Large intestine (tissue), 3 donors: ENCODE results near the gene DPP6. TPM values are rescaled to one million over a fixed set of nuclear protein-coding genes. Genes with fewer than 3 reads are reported as not detected.
"Not testable (repeated sequence)": the region's sequence is repeated elsewhere in the genome, so short reads cannot be mapped to it uniquely, and the experiment has no call there.

Experiments used
- DNase-seq, 2 donors: peaks; one replicate each; pipeline versions ENCODE4 v3.0.0 to v3.0.0-alpha.2; 2013
- H3K27ac ChIP-seq: one replicate; pipeline ENCODE4 v1.5.1; 2013; ENCODE audit warnings: low read length
- H3K27me3 ChIP-seq: 2 replicates; pipeline ENCODE4 v1.6.1; 2013; ENCODE audit warnings: low read length; ENCODE audit not compliant: control insufficient read depth, insufficient read depth
- H3K36me3 ChIP-seq: 2 replicates; pipeline ENCODE4 v1.6.1; 2013; ENCODE audit warnings: low read length; ENCODE audit not compliant: control insufficient read depth, insufficient read depth
- H3K4me1 ChIP-seq: one replicate; pipeline ENCODE4 v1.6.1; 2013; ENCODE audit warnings: low read length; ENCODE audit not compliant: control insufficient read depth, insufficient read depth
- H3K4me3 ChIP-seq: one replicate; pipeline ENCODE4 v1.5.1; 2013; ENCODE audit warnings: low read length
- H3K9me3 ChIP-seq: one replicate; pipeline ENCODE4 v1.6.1; 2013; ENCODE audit warnings: mild to moderate bottlenecking, low read depth, low read length, moderate library complexity; ENCODE audit not compliant: control insufficient read depth
- WGBS: methylation state at CpG from one replicate; pipeline ENCODE4 v1.1.5; 2013; ENCODE audit warnings: low lambda C conversion rate; ENCODE audit not compliant: insufficient coverage; 5-methylcytosine and 5-hydroxymethylcytosine counted together
- polyA plus RNA-seq: library from polyadenylated mRNA; unstranded; fragments of 120-200 nt; gene quantifications from one replicate; pipeline ENCODE4 v1.2.1, GENCODE V29; 2013

The DPP6 gene
- polyA plus RNA-seq, 1 donor = 7.8 TPM

DNA sequence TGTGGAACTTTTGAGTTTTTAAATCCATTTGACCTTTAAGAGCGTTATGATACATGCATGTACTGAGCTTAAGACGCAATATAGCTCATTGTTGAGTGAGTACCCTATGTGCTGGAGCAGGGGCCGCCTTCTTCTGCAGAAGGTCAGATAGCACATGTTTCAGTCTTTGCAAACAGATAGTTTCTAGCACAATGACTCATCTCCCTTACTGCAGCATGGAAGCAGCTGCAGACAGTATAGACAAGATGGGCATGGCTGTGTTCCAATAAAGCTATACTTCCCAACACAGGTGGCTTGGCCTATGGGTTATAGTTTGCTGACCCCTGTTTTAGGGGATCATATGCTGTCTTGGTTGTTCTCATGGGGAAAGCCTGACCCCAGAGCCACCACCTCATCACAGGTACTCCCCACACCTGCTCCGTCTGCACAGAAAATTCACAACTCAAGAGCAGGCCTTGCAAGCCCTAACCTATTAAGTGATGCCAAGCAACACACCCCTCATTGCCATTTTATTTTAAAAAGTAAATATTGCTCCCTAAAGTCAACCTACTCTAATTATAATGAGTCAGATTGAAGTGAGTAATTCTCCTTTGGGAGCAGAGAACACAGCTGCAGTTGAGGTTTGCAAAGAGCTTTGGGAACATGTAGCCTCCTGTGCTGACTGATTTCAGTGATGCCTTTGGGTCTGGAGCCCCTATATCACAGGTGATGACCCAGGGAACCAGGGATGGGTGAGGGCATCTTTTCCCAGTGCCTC lies 620.6 kb downstream of the DPP6 start:
- Histone ChIP-seq H3K27me3 (no peaks in the 10 kb centered on the region), H3K9me3 (peaks cover 6% of the 10 kb centered on the region), H3K4me3 (no peak overlapping the region), H3K36me3 (no peaks in the 10 kb centered on the region), H3K27ac (no peak overlapping the region), H3K4me1 (no peaks in the 10 kb centered on the region)
- no peak for DNase-seq
- no CpG with 5 or more reads among the region's 4 CpGs for WGBS

- no peak for DNase-seq
- Histone ChIP-seq H3K36me3 (no peaks in the 10 kb centered on the region), H3K9me3 (peaks cover 5% of the 10 kb centered on the region), H3K27me3 (no peaks in the 10 kb centered on the region), H3K4me3 (no peak overlapping the region), H3K27ac (no peak overlapping the region), H3K4me1 (no peaks in the 10 kb centered on the region)
- no CpG with 5 or more reads among the region's 6 CpGs for WGBS
Measured at GRCh38 chr7:154674191-154674590, 622.0 kb downstream of the DPP6 start.

DNA sequence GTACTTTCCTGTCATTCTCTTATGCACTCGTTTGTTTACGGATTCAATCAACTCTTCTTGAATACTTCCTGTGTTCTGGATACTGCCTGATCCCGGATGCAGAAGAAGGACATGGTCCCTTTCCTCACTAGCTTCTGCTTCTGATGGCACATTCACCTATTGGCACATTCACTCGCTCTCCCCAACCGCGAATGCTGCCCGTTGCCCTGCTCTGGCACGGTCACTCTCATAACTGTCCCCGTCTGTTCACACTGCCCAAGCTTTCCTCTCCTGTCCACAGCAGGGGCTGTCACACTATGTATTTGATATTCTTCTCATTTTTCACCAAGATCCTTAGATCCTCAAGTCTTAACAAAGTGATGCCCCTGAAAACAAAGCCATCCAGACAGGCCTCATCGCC lies 623.4 kb downstream of the DPP6 start:
- H3K36me3 ChIP-seq = no peaks in the 10 kb centered on the region
- H3K9me3 ChIP-seq = peaks cover 2% of the 10 kb centered on the region
- WGBS = 86% methylated on average over 5 of the region's 10 CpGs
- no peak overlapping the region for H3K4me3 ChIP-seq
- H3K4me1 ChIP-seq = no peaks in the 10 kb centered on the region
- DNase-seq = no peak
- no peaks in the 10 kb centered on the region for H3K27me3 ChIP-seq
- H3K27ac ChIP-seq = no peak overlapping the region

DNA sequence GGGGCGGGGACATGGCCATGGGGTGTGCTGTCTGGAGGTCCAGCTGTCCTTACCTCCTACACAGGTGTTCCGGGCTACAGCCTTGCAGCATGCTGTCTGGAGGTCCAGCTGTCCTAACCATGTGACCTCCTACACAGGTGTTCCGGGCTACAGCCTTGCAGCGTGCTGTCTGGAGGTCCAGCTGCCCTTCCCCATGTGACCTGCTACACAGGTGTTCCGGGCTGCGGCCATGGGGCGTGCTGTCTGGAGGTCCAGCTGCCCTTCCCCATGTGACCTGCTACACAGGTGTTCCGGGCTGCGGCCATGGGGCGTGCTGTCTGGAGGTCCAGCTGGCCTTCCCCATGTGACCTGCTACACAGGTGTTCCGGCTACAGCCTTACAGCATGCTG lies 623.8 kb downstream of the DPP6 start:
- WGBS = no CpG with 5 or more reads among the region's 11 CpGs
- H3K9me3 ChIP-seq, H3K27ac ChIP-seq, DNase-seq, H3K36me3 ChIP-seq, H3K4me1 ChIP-seq, H3K27me3 ChIP-seq, H3K4me3 ChIP-seq: not testable (repeated sequence)

GRCh38 chr7:154676422-154677073 lies 624.4 kb downstream of the DPP6 start:
- WGBS = 46% methylated on average over 2 of the region's 10 CpGs
- no peak overlapping the region for H3K4me3 ChIP-seq
- H3K36me3 ChIP-seq = no peaks in the 10 kb centered on the region
- no peaks in the 10 kb centered on the region for H3K27me3 ChIP-seq
- H3K27ac ChIP-seq = no peak overlapping the region
- no peaks in the 10 kb centered on the region for H3K4me1 ChIP-seq
- H3K9me3 ChIP-seq = peaks cover 2% of the 10 kb centered on the region
- DNase-seq = peak; percentile 18 to 26

DNA sequence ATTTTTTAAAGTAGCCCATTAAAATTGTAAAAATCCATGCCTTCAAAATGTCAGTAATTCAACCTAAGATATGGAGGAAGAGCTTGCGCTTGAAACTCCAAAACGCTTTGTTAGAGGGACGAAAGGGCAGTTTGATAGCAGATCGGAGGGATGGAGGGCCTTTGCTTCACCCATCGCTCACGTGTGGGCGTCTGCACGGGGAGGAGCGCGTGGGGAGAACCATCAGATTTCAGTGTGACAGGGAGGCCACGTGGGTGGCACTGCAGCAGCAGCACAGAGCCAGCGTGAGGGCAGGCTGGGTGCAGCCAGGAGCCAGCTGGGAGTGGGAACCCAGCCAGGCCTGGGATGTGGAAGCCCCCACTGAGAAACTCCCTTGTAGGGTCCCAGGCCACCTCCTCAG lies 625.3 kb downstream of the DPP6 start:
- DNase-seq = no peak
- no peaks in the 10 kb centered on the region for H3K36me3 ChIP-seq
- peaks cover 2% of the 10 kb centered on the region for H3K9me3 ChIP-seq
- H3K4me3 ChIP-seq = no peak overlapping the region
- no peak overlapping the region for H3K27ac ChIP-seq
- WGBS = no CpG with 5 or more reads among the region's 12 CpGs
- H3K4me1 ChIP-seq = no peaks in the 10 kb centered on the region
- H3K27me3 ChIP-seq = no peaks in the 10 kb centered on the region

DNA sequence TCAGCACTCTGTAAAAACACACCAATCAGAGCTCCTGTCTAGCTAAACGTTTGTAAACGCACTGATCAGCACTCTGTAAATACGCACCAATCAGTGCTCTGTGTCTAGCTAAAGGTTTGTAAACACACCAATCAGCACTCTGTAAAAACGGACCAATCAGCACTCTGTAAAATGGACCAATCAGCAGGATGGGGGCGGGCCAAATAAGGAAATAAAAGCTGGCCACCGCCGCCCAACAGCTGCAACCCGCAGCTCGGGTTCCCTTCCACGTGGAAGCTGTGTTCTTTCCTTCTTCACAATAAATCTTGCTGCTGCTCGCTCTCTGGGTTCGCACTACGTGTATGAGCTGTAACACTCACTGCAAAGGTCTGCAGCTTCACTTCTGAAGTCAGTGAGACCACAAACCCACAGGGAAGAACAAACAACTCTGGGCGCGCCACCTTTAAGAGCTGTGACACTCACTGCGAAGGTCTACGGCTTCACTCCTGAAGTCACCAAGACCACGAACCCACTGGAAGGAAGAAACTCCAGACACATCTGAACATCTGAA lies 625.9 kb downstream of the DPP6 start:
- H3K9me3 ChIP-seq, H3K27ac ChIP-seq, DNase-seq, H3K36me3 ChIP-seq, H3K27me3 ChIP-seq, H3K4me1 ChIP-seq, H3K4me3 ChIP-seq: not testable (repeated sequence)
- WGBS = no CpG with 5 or more reads among the region's 18 CpGs

DNA sequence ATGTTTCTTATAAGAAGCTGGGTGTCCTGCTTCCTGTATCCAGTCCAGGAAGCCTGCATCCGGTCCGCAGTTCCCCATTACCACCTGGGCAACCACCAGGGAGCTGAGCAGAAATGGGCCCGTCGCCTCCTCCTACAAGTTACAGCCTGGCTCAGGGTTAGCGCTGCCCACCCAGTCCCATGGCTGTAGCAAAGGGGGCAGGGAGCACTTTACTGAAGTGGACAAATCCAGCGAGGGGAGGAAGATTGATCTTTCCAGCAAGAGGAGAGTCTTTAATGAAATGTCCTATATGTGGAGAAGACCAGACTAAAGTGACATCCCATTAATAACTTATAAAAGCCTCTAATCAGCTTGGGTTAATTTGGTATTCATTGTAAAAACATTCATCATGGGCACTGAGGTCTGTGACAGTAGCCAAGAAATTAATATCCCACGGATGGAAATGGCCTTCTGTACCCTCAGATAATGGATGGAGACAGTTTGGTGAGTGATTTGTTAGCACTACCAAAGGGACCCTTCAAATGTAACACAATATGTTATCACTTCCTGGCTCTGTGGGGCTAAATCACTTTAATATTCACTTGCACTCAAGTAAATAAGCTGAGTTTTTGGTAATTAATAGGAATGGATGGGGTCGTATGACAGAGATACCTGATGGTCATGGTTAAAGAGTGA lies 627.3 kb downstream of the DPP6 start:
- DNase-seq = no peak
- 75% methylated on average over 1 of the region's 8 CpGs for WGBS
- Histone ChIP-seq H3K27me3 (no peaks in the 10 kb centered on the region), H3K36me3 (no peaks in the 10 kb centered on the region), H3K27ac (no peak overlapping the region), H3K9me3 (peaks cover 2% of the 10 kb centered on the region), H3K4me3 (no peak overlapping the region), H3K4me1 (no peaks in the 10 kb centered on the region)

DNA sequence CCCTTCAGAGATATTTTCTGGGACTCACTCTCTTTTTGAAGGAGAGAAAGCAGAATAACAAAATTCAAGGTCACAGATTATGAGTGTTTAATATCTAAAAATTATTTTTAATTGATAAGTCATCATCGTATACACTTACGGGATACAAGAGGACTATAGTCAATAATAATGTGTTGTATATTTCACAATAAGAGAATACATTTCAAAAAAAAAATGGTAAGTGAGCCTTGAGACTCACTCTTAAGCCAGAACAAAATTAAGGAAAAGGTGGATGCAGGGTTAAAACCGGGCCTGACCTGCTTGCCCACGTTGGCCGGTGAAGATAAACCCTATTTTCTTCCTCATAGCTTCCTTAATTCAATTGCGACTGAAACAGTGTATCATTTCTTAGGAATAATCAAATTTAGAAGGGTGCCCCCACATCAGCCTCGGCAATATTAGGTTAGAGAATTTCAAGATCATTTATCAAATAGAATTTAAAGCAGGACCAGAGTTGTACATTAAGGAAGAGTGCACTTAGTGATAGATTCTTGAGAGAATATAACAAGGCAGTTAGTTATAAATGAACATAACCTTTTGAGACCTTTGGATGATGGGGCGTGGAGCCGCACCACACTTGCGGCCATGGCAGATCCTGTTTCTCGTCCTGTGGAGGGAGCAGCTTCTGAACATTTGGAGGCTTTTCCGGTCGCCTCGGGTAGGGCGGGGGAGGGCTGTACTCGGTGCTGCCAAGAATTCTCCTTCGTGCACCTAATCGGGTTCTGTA lies 628.9 kb downstream of the DPP6 start:
- Histone ChIP-seq H3K27me3 (no peaks in the 10 kb centered on the region), H3K27ac (no peak overlapping the region), H3K9me3 (peaks cover 2% of the 10 kb centered on the region), H3K36me3 (no peaks in the 10 kb centered on the region), H3K4me3 (no peak overlapping the region), H3K4me1 (no peaks in the 10 kb centered on the region)
- no peak for DNase-seq
- 80% methylated on average over 4 of the region's 18 CpGs for WGBS

DNA sequence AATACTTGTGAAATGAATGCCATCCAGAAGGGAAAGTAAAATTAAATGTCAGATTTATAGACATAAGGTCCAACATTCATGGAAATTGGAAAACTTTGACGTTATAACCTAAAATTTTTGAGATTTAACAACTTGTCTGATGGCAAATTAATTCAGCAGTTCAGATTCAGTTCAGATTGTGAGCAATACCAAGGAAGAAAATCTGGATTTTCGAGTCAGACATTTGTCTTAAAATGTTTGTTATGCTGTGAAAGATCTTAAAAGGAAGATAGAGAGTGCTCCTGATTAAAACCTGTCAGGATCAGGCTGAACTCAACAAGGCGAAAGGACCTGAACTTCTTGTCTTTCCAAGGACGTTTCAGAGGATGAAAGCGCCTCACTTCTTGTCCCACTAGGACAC lies 629.8 kb downstream of the DPP6 start:
- Histone ChIP-seq H3K4me1 (no peaks in the 10 kb centered on the region), H3K9me3 (peaks cover 2% of the 10 kb centered on the region), H3K4me3 (no peak overlapping the region), H3K36me3 (no peaks in the 10 kb centered on the region), H3K27me3 (no peaks in the 10 kb centered on the region), H3K27ac (no peak overlapping the region)
- 83% methylated on average over 1 of the region's 5 CpGs for WGBS
- no peak for DNase-seq
